Activated T-cell treated with anti-CD3 and anti-CD28 coated beads, Interleukin-2, amount 50 U/mL, for 24 hours (primary cell): ENCODE results near the gene NTN1.

Experiments used
- DNase-seq: peaks from one replicate; pipeline ENCODE4 v3.0.0-alpha.2; 2020
- H3K27ac Mint-ChIP-seq: 2 replicates; pipeline ENCODE4 v1.8.0; 2020; ENCODE audit warnings: mild to moderate bottlenecking, mixed read lengths
- H3K27me3 Mint-ChIP-seq: 2 replicates; pipeline ENCODE4 v1.8.0; 2020; ENCODE audit warnings: mixed read lengths
- H3K36me3 Mint-ChIP-seq: 2 replicates; pipeline ENCODE4 v1.8.0; 2020; ENCODE audit warnings: low read depth, mixed read lengths
- H3K4me1 Mint-ChIP-seq: 2 replicates; pipeline ENCODE4 v1.8.0; 2020; ENCODE audit warnings: low read depth, mixed read lengths
- H3K4me3 Mint-ChIP-seq: 2 replicates; pipeline ENCODE4 v1.8.0; 2020; ENCODE audit warnings: mild to moderate bottlenecking, moderate library complexity, mixed read lengths
- H3K9me3 Mint-ChIP-seq: 2 replicates; pipeline ENCODE4 v1.8.0; 2020; ENCODE audit warnings: mixed read lengths

Gene NTN1

DNA sequence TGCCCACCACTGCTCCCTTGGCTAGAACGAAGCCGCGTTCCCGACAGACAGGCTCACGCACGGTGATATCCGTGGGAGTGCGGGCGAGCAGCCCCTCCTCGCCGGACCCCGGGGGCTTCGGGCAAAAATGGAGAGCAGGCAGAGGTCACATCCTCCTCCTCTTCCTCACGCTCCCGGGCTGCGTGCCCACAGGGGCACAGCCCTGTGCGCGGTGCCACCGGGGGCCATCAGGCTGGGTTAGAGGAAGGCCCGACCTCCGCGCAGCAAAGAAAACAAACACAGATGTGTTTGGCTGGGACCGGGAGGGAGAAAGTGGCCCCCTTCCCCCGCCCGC, 519 bp upstream of the NTN1 start:
- no peak for DNase-seq
- peak overlapping the region; percentile 48 for H3K4me3 Mint-ChIP-seq
- H3K27me3 Mint-ChIP-seq, result peaks cover 54% of the 10 kb centered on the region
- H3K36me3 Mint-ChIP-seq, result no peaks in the 10 kb centered on the region
- H3K9me3 Mint-ChIP-seq, result no peaks in the 10 kb centered on the region
- no peak overlapping the region for H3K27ac Mint-ChIP-seq
- H3K4me1 Mint-ChIP-seq, result peaks cover 12% of the 10 kb centered on the region

GRCh38 chr17:9021992-9022572, 772 bp downstream of the NTN1 start:
- H3K9me3 Mint-ChIP-seq, result no peaks in the 10 kb centered on the region
- H3K27me3 Mint-ChIP-seq, result peaks cover 65% of the 10 kb centered on the region
- H3K36me3 Mint-ChIP-seq, result no peaks in the 10 kb centered on the region
- H3K4me1 Mint-ChIP-seq, result peaks cover 12% of the 10 kb centered on the region
- H3K4me3 Mint-ChIP-seq, result peak overlapping the region; percentile 78
- peak; percentile 50 for DNase-seq
- H3K27ac Mint-ChIP-seq, result no peak overlapping the region

- Mint-ChIP-seq H3K36me3 (no peaks in the 10 kb centered on the region), H3K4me3 (peak overlapping the region; percentile 76), H3K9me3 (no peaks in the 10 kb centered on the region), H3K27me3 (peaks cover 71% of the 10 kb centered on the region), H3K4me1 (peaks cover 12% of the 10 kb centered on the region), H3K27ac (peak overlapping the region; percentile 82)
- peak; percentile 52 for DNase-seq
Observed at GRCh38 chr17:9022573-9023391, 1.5 kb downstream of the NTN1 start.

GRCh38 chr17:9023392-9024218, 2.3 kb downstream of the NTN1 start:
- Mint-ChIP-seq H3K9me3 (no peaks in the 10 kb centered on the region), H3K36me3 (no peaks in the 10 kb centered on the region), H3K27ac (no peak overlapping the region), H3K4me3 (peak overlapping the region; percentile 39), H3K4me1 (peaks cover 12% of the 10 kb centered on the region), H3K27me3 (peaks cover 78% of the 10 kb centered on the region)
- no peak for DNase-seq

DNA sequence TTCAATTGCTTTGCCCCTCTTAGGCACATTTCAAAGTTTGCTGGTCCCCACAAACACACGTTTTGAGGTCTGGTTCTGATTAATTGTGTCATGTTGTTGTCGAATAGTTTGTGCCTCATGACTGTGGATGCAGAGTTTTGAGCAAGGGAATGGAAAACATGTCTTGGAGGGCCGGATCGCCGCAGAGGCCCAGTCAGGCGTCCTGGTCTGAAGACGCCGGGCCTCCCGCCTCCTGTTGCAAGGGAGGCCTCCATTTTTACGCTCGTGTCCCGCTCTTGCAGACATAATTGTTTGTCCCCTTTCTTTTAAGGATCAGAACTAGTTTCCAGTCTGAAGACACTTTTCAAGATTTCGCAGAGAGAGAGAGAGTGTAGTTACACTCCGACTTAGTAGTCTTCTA, 3.2 kb downstream of the NTN1 start:
- DNase-seq, result no peak
- H3K4me1 Mint-ChIP-seq, result peaks cover 12% of the 10 kb centered on the region
- H3K4me3 Mint-ChIP-seq, result no peak overlapping the region
- peaks cover 78% of the 10 kb centered on the region for H3K27me3 Mint-ChIP-seq
- H3K9me3 Mint-ChIP-seq, result no peaks in the 10 kb centered on the region
- H3K27ac Mint-ChIP-seq, result no peak overlapping the region
- H3K36me3 Mint-ChIP-seq, result no peaks in the 10 kb centered on the region

DNA sequence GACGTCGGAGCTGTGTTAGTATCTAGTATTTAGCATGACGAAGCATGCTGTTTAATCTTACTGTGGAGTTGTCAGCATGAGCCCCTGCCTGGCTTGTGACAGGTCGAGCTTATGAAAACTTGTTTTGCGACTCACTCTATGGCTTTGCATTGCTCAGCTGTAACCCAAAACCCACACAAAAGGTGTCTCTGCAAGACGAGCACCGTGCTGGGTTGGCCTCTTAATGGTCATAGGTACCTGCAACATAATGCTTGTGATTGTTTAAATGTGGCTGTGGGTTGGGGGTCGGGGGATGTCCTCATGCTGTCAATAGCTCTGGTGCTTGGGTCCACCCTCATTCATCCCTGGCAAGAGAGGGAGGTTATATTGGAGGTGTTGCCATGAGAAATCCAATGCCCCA, 5.4 kb downstream of the NTN1 start:
- Mint-ChIP-seq H3K9me3 (no peaks in the 10 kb centered on the region), H3K4me1 (peaks cover 12% of the 10 kb centered on the region), H3K27ac (no peak overlapping the region), H3K27me3 (peaks cover 81% of the 10 kb centered on the region), H3K36me3 (no peaks in the 10 kb centered on the region), H3K4me3 (no peak overlapping the region)
- no peak for DNase-seq

- Mint-ChIP-seq H3K4me3 (no peak overlapping the region), H3K27ac (no peak overlapping the region), H3K27me3 (peaks cover 86% of the 10 kb centered on the region), H3K36me3 (no peaks in the 10 kb centered on the region), H3K4me1 (peaks cover 5% of the 10 kb centered on the region), H3K9me3 (no peaks in the 10 kb centered on the region)
- no peak for DNase-seq
Observed at GRCh38 chr17:9028202-9028987, 7.1 kb downstream of the NTN1 start.

- no peaks in the 10 kb centered on the region for H3K9me3 Mint-ChIP-seq
- H3K27ac Mint-ChIP-seq, result no peak overlapping the region
- H3K4me3 Mint-ChIP-seq, result no peak overlapping the region
- H3K27me3 Mint-ChIP-seq, result peaks cover 82% of the 10 kb centered on the region
- no peak for DNase-seq
- no peaks in the 10 kb centered on the region for H3K4me1 Mint-ChIP-seq
- no peaks in the 10 kb centered on the region for H3K36me3 Mint-ChIP-seq
Observed at GRCh38 chr17:9028988-9029570, 7.8 kb downstream of the NTN1 start.

DNA sequence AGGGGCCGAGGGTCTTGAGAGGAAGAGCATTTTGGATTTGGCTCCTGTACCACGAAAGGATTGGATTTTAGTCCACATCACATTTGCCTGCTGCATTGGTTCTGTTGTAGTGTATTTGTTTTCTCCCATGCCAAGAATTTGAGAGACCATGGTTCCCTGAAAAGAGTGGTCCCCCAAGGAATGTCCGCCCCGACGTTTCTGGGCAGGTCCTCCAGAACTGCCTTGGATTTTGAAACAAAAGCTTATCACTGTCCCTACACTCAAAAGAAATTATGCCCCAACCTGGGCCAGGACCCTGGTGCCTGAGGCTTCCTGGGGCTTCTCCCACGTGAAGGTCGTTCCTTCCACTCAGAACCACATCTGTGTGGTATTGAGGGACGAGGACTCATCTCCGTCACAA, 10.8 kb downstream of the NTN1 start:
- Mint-ChIP-seq H3K4me3 (no peak overlapping the region), H3K36me3 (no peaks in the 10 kb centered on the region), H3K27me3 (peaks cover 55% of the 10 kb centered on the region), H3K27ac (no peak overlapping the region), H3K4me1 (no peaks in the 10 kb centered on the region), H3K9me3 (no peaks in the 10 kb centered on the region)
- no peak for DNase-seq

GRCh38 chr17:9032583-9032982, 11.3 kb downstream of the NTN1 start:
- Mint-ChIP-seq H3K27me3 (peaks cover 52% of the 10 kb centered on the region), H3K4me1 (no peaks in the 10 kb centered on the region), H3K27ac (no peak overlapping the region), H3K4me3 (no peak overlapping the region), H3K9me3 (no peaks in the 10 kb centered on the region), H3K36me3 (no peaks in the 10 kb centered on the region)
- DNase-seq, result no peak

- DNase-seq, result no peak
- peaks cover 32% of the 10 kb centered on the region for H3K27me3 Mint-ChIP-seq
- H3K4me3 Mint-ChIP-seq, result no peak overlapping the region
- no peak overlapping the region for H3K27ac Mint-ChIP-seq
- no peaks in the 10 kb centered on the region for H3K9me3 Mint-ChIP-seq
- no peaks in the 10 kb centered on the region for H3K36me3 Mint-ChIP-seq
- no peaks in the 10 kb centered on the region for H3K4me1 Mint-ChIP-seq
Observed at GRCh38 chr17:9035249-9035648, 13.9 kb downstream of the NTN1 start.

- H3K36me3 Mint-ChIP-seq, result no peaks in the 10 kb centered on the region
- no peak for DNase-seq
- no peaks in the 10 kb centered on the region for H3K4me1 Mint-ChIP-seq
- no peaks in the 10 kb centered on the region for H3K9me3 Mint-ChIP-seq
- no peak overlapping the region for H3K27ac Mint-ChIP-seq
- peaks cover 25% of the 10 kb centered on the region for H3K27me3 Mint-ChIP-seq
- no peak overlapping the region for H3K4me3 Mint-ChIP-seq
Observed at GRCh38 chr17:9036336-9036735, 15.0 kb downstream of the NTN1 start.

GRCh38 chr17:9037736-9038135, 16.4 kb downstream of the NTN1 start:
- Mint-ChIP-seq H3K27ac (no peak overlapping the region), H3K9me3 (no peaks in the 10 kb centered on the region), H3K4me3 (no peak overlapping the region), H3K36me3 (no peaks in the 10 kb centered on the region), H3K4me1 (no peaks in the 10 kb centered on the region), H3K27me3 (peaks cover 21% of the 10 kb centered on the region)
- no peak for DNase-seq

GRCh38 chr17:9038380-9038779, 17.1 kb downstream of the NTN1 start:
- Mint-ChIP-seq H3K27ac (no peak overlapping the region), H3K27me3 (peaks cover 17% of the 10 kb centered on the region), H3K4me1 (no peaks in the 10 kb centered on the region), H3K4me3 (no peak overlapping the region), H3K36me3 (no peaks in the 10 kb centered on the region), H3K9me3 (no peaks in the 10 kb centered on the region)
- no peak for DNase-seq
